Prostate gland (tissue), 2 donors: ENCODE results near the gene FAAH2. TPM values are rescaled to one million over a fixed set of nuclear protein-coding genes. Genes with fewer than 3 reads are reported as not detected.
"Not testable (repeated sequence)": the region's sequence is repeated elsewhere in the genome, so short reads cannot be mapped to it uniquely, and the experiment has no call there.

Source experiments
- DNase-seq: peaks from one replicate; pipeline ENCODE4 v3.0.0-alpha.2; 2019; ENCODE audit warnings: low spot score
- H3K27ac ChIP-seq, 2 donors: fragments of 200-600 bp; sonication (generic); 2 replicates each; pipeline ENCODE4 v1.5.1; 2017 to 2019
- H3K27me3 ChIP-seq: fragments of 200-600 bp; sonication (generic); replicated peaks from 2 replicates; pipeline ENCODE4 v1.5.1; 2019; ENCODE audit not compliant: insufficient read depth
- H3K36me3 ChIP-seq, 2 donors: fragments of 200-600 bp; sonication (generic); 1 replicate in 1 of 2; 2 replicates in 1 of 2; pipeline versions ENCODE4 v1.5.1 to v1.8.1; 2017 to 2019
- H3K4me1 ChIP-seq: fragments of 200-600 bp; sonication (generic); replicated peaks from 2 replicates; pipeline ENCODE4 v1.5.1; 2019
- H3K4me3 ChIP-seq, 2 donors: fragments of 200-600 bp; sonication (generic); 2 replicates each; pipeline ENCODE4 v1.5.1; 2017 to 2019
- H3K9me3 ChIP-seq: fragments of 200-600 bp; sonication (generic); 2 replicates; pipeline ENCODE4 v1.5.1; 2017
- POLR2A ChIP-seq: fragments of 450-650 bp; IDR thresholded peaks from one replicate; pipeline ENCODE4 v1.6.1; 2016; ENCODE audit warnings: antibody characterized with exemption, mild to moderate bottlenecking
- POLR2AphosphoS5 ChIP-seq: sonication (generic); formaldehyde crosslinking; IDR thresholded peaks from one replicate; pipeline ENCODE4 v1.6.1; 2017; ENCODE audit warnings: antibody characterized with exemption
- WGBS: methylation state at CpG from one replicate; pipeline ENCODE4 v1.1.5; 2018; 5-methylcytosine and 5-hydroxymethylcytosine counted together
- intact Hi-C: fragments of 100-400 bp; cut with DNase I; formaldehyde crosslinking; loops from one replicate; pipeline ENCODE4 v1.14.2; 2022
- total RNA-seq, 2 donors: library from RNA; depleted of rRNA; stranded (reverse); fragments of >200 nt; gene quantifications; one replicate each; pipeline ENCODE4 v1.1.0, GENCODE V29; 2016
- TF ChIP-seq, protein P1 (sequence below), 4 experiments: fragments of 200-600 bp in 2 of 4; fragments of 450-650 bp in 2 of 4; sonication (generic) in 2 of 4; IDR thresholded peaks; 1 replicate in 3 of 4; 2 replicates in 1 of 4; pipeline ENCODE4 v1.5.1; 2016 to 2019; ENCODE audit warnings: antibody characterized with exemption in 4 of 4, mild to moderate bottlenecking in 2 of 4, moderate library complexity in 2 of 4

Gene FAAH2
- total RNA-seq, 2 donors from 2014 or later, result 31.7 to 40.2 TPM

DNA sequence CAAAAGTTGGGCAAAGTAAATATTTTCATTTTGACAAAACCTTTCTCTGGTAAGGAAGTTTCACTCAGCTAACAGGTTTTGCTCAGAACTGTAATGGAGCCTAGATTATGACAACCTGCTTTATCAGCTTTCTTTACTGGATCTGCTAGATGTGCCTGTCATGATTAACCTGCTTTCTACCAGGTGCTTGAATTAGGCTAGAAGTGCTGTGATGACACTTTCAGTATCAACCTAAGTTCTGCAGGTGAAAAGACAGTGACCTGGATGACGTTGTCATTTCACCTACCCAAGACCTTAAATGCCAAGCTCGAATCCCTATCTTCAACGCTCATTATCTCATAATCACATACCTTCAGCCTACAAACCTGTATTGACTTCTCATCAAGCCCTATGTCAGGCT is 1.5 kb upstream of the FAAH2 start:
- H3K4me1 ChIP-seq, result no peaks in the 10 kb centered on the region
- DNase-seq, result no peak
- no peaks in the 10 kb centered on the region for H3K9me3 ChIP-seq
- TF ChIP-seq POLR2A (no peak), POLR2AphosphoS5 (no peak)
- TF ChIP-seq, protein P1, sequence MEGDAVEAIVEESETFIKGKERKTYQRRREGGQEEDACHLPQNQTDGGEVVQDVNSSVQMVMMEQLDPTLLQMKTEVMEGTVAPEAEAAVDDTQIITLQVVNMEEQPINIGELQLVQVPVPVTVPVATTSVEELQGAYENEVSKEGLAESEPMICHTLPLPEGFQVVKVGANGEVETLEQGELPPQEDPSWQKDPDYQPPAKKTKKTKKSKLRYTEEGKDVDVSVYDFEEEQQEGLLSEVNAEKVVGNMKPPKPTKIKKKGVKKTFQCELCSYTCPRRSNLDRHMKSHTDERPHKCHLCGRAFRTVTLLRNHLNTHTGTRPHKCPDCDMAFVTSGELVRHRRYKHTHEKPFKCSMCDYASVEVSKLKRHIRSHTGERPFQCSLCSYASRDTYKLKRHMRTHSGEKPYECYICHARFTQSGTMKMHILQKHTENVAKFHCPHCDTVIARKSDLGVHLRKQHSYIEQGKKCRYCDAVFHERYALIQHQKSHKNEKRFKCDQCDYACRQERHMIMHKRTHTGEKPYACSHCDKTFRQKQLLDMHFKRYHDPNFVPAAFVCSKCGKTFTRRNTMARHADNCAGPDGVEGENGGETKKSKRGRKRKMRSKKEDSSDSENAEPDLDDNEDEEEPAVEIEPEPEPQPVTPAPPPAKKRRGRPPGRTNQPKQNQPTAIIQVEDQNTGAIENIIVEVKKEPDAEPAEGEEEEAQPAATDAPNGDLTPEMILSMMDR (IDR thresholded peaks at IDR 0.05), result no peak
- intact Hi-C loops, result no loop called here
- no peaks in the 10 kb centered on the region for H3K27me3 ChIP-seq
- 66% methylated on average over 3 of the region's 3 CpGs for WGBS
- no peak overlapping the region for H3K27ac ChIP-seq
- H3K36me3 ChIP-seq, result no peaks in the 10 kb centered on the region
- no peak overlapping the region for H3K4me3 ChIP-seq

DNA sequence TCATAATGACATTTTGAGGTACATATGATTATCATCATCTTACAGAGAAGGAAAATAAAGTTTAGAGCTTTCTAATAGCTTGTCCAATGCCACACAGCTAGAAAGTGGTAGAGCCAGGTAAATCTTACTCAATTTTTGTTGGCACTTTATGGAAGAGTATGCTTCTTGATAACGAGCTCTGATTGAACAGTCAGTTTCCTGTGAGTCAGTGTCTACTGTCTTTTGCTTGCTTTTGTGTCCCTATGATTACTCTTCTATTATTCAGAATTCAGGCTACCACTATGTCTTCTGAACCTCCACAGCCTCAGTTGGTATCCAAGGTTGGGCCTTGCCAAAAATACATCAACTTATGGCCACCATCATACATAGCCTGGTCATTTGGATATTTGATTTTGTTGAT is 2.6 kb downstream of the FAAH2 start:
- DNase-seq, result no peak
- Histone ChIP-seq H3K9me3 (no peaks in the 10 kb centered on the region), H3K27ac (no peak overlapping the region), H3K27me3 (no peaks in the 10 kb centered on the region), H3K4me1 (no peaks in the 10 kb centered on the region), H3K4me3 (no peak overlapping the region), H3K36me3 (no peaks in the 10 kb centered on the region)
- TF ChIP-seq, protein P1 (IDR thresholded peaks at IDR 0.05), result no peak
- no peak for TF ChIP-seq POLR2AphosphoS5
- TF ChIP-seq POLR2A, result no peak
- WGBS, result 60% methylated on average over 1 of the region's 1 CpG
- intact Hi-C loops, result no loop called here

DNA sequence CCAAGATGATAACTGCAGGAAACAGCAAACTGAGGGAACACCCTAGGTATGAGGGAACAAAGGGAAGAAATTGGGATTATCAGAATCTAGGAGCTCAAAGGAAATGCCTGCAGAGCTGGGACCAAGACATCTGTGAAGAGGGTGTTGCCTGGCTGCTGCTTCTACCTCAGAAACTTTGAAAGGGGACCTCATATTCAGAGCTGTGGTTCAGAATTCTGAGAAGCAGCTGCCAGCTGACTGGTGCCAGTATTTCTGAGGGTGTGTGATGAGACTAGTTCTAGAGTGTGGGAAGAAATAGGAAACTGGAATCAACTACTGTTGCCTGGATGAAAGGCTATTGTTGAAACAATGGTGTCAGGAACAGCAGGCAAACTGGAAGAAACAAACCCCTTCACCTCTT is 8.5 kb downstream of the FAAH2 start:
- no peak overlapping the region for H3K27ac ChIP-seq
- H3K36me3 ChIP-seq, result no peaks in the 10 kb centered on the region
- H3K4me3 ChIP-seq, result no peak overlapping the region
- H3K27me3 ChIP-seq, result no peaks in the 10 kb centered on the region
- TF ChIP-seq, protein P1 (IDR thresholded peaks at IDR 0.05), result no peak
- TF ChIP-seq POLR2AphosphoS5 (no peak), POLR2A (no peak)
- no peaks in the 10 kb centered on the region for H3K9me3 ChIP-seq
- DNase-seq, result no peak
- no peaks in the 10 kb centered on the region for H3K4me1 ChIP-seq
- intact Hi-C loops, result no loop called here

GRCh38 chrX:57295679-57296078 is 9.2 kb downstream of the FAAH2 start:
- DNase-seq, H3K27ac ChIP-seq, H3K4me3 ChIP-seq, H3K9me3 ChIP-seq, H3K4me1 ChIP-seq, intact Hi-C loops, H3K27me3 ChIP-seq, H3K36me3 ChIP-seq: not testable (repeated sequence)
- WGBS, result 92% methylated on average over 4 of the region's 6 CpGs

- H3K4me3 ChIP-seq, result no peak overlapping the region
- TF ChIP-seq, protein P1 (IDR thresholded peaks at IDR 0.05), result no peak
- no peak for TF ChIP-seq POLR2AphosphoS5
- TF ChIP-seq POLR2A, result no peak
- H3K4me1 ChIP-seq, result no peaks in the 10 kb centered on the region
- H3K27me3 ChIP-seq, result no peaks in the 10 kb centered on the region
- 97% methylated on average over 2 of the region's 2 CpGs for WGBS
- no peak for DNase-seq
- intact Hi-C loops, result no loop called here
- H3K9me3 ChIP-seq, result no peaks in the 10 kb centered on the region
- H3K36me3 ChIP-seq, result no peaks in the 10 kb centered on the region
- no peak overlapping the region for H3K27ac ChIP-seq
Observed at GRCh38 chrX:57313583-57314215, 27.2 kb downstream of the FAAH2 start.
